ENCODE results near the gene CHST12. TPM values are rescaled to one million over a fixed set of nuclear protein-coding genes. Genes with fewer than 3 reads are reported as not detected.
"Not testable (repeated sequence)": the region's sequence is repeated elsewhere in the genome, so short reads cannot be mapped to it uniquely, and the experiment has no call there.

Gene CHST12
- total RNA-seq, 1 experiment from 2014 or later: 5.9 TPM

GRCh38 chr7:2460641-2461040, 57.2 kb downstream of the CHST12 start:
- DNase-seq (ENCODE audit: low read depth): no peak

- no peak for DNase-seq (ENCODE audit: low read depth)
These were observed 58.0 kb downstream of the CHST12 start for GRCh38 chr7:2461268-2462026.

GRCh38 chr7:2462731-2463130, 59.3 kb downstream of the CHST12 start:
- DNase-seq (ENCODE audit: low read depth): no peak

GRCh38 chr7:2465928-2466327, 62.5 kb downstream of the CHST12 start:
- DNase-seq (ENCODE audit: low read depth): no peak

- DNase-seq (ENCODE audit: low read depth): no peak
These were observed 63.3 kb downstream of the CHST12 start for GRCh38 chr7:2466675-2467074.

GRCh38 chr7:2468227-2468626, 64.8 kb downstream of the CHST12 start:
- no peak for DNase-seq (ENCODE audit: low read depth)

GRCh38 chr7:2469460-2470203, 66.2 kb downstream of the CHST12 start:
- not testable (repeated sequence) for DNase-seq (ENCODE audit: low read depth)

GRCh38 chr7:2470204-2471021, 67.0 kb downstream of the CHST12 start:
- no peak for DNase-seq (ENCODE audit: low read depth)

GRCh38 chr7:2471022-2471329, 67.6 kb downstream of the CHST12 start:
- DNase-seq (ENCODE audit: low read depth): peak; percentile 35

GRCh38 chr7:2471396-2471795, 68.0 kb downstream of the CHST12 start:
- DNase-seq (ENCODE audit: low read depth): peak; percentile 37

GRCh38 chr7:2472739-2473138, 69.3 kb downstream of the CHST12 start:
- DNase-seq (ENCODE audit: low read depth): no peak

GRCh38 chr7:2473496-2474180, 70.2 kb downstream of the CHST12 start:
- no peak for DNase-seq (ENCODE audit: low read depth)

- DNase-seq (ENCODE audit: low read depth): no peak
These were observed 70.8 kb downstream of the CHST12 start for GRCh38 chr7:2474224-2474623.

- DNase-seq (ENCODE audit: low read depth): no peak
These were observed 71.6 kb downstream of the CHST12 start for GRCh38 chr7:2474813-2475677.

- no peak for DNase-seq (ENCODE audit: low read depth)
These were observed 72.2 kb downstream of the CHST12 start for GRCh38 chr7:2475678-2476015.

GRCh38 chr7:2476298-2476697, 72.9 kb downstream of the CHST12 start, which contains the start of gene GRIFIN:
GRIFIN (minus strand) TSS chr7:2476398; CDS start chr7:2476383, 15 bp downstream.
- no peak for DNase-seq (ENCODE audit: low read depth)

GRCh38 chr7:2476776-2477446, 73.5 kb downstream of the CHST12 start:
- DNase-seq (ENCODE audit: low read depth): no peak

GRCh38 chr7:2477447-2478398, 74.3 kb downstream of the CHST12 start:
- DNase-seq (ENCODE audit: low read depth): peak; percentile 76

- peak; percentile 80 for DNase-seq (ENCODE audit: low read depth)
These were observed 75.0 kb downstream of the CHST12 start for GRCh38 chr7:2478399-2478785.
